Left hindlimb (tissue), 1 donor: ENCODE results near the gene CLTB.
"Not testable (repeated sequence)": the region's sequence is repeated elsewhere in the genome, so short reads cannot be mapped to it uniquely, and the experiment has no call there.

ENCODE experiments used
- DNase-seq: peaks from one replicate; pipeline ENCODE4 v3.0.0-alpha.2; 2018

The CLTB gene

DNA sequence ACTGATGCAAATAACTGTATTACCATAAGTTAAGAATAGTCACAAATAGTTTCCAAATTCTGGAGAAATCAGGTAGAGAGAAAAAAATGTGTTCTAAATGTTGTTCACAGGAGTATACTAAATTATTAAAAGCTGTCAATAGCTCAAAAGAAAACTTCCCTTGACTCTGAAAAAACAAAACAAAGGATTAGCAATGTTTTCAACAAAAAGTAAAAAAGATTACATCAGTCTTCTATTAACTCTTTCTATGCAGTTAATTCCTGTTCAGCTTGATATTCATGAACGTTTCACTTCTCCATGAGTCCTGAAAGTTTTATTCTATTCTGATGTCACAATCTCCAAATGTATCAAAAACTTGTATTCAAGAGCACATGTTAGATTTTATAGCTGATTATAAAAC lies 9.5 kb upstream of the CLTB start:
- DNase-seq, result no peak

DNA sequence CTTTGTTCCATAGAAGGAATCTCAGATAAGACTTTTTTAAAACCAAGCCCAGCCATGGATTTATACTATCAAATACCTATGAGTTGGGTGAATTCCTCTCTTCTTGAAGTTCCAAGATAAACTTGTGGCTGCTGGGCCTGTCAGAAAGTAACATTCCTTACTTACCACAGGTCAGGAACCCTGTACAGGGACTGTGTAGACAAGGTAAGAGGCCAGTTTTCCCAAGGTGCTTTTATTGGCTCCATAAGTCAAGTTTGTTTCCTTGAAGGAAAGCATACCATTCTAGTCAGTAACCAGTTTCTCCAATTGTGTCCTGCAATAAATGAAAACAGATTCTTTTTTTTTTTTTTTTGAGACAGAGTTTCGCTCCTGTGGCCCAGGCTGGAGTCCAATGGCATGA lies 8.8 kb upstream of the CLTB start:
- DNase-seq, result no peak

- DNase-seq, result no peak
These were observed 7.8 kb upstream of the CLTB start for GRCh38 chr5:176424181-176424580.

DNA sequence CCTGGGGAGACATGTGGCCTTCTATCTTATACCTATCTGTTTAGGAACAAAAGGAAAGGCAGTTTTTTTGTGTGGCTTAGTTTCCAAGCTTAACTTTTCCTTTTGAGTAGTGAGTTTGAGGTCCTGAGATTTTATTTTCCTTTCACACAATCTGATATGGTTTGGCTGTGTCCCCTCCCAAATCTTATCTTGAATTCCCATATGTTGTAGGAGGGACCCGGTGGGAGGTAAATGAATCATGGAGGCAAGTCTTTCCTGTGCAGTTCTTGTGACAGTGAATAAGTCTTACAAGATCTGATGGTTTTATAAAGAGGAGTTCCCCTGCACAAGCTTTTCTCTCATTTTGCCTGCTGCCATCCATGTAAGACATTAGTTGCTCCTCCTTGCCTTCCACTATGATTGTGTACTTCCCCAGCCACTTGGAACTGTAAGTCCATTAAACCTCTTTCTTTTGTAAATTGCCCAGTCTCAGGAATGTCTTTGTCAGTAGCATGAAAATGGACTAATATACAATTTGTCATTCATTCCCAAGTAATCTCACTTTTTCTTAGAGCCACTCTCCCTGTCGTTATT lies 4.7 kb upstream of the CLTB start:
- no peak for DNase-seq

- no peak for DNase-seq
These were observed 3.7 kb upstream of the CLTB start for GRCh38 chr5:176420086-176420485.

- no peak for DNase-seq
These were observed 1.9 kb upstream of the CLTB start for GRCh38 chr5:176418251-176418650.

- no peak for DNase-seq
These were observed 626 bp upstream of the CLTB start for GRCh38 chr5:176416965-176417364.

- DNase-seq, result no peak
These were observed 943 bp downstream of the CLTB start for GRCh38 chr5:176415240-176415951.

DNA sequence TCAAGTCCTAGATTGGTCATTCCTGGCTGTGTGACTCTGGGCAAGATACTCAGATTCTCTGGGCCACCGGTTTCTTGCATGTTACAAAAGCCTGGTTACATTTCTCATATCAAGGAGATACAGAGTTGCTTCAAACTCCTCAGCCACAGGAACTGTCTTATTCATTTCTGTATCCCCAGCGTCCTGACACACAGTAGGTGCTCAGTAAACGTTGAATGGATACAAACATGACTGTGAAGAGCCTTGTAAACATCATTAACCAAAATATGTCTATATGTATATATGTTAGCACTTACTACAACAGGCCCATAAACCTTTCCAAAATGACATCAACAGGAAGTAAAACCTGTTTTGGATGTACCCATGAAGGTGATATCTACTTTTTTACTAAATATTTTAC lies 1.6 kb downstream of the CLTB start:
- DNase-seq, result no peak

DNA sequence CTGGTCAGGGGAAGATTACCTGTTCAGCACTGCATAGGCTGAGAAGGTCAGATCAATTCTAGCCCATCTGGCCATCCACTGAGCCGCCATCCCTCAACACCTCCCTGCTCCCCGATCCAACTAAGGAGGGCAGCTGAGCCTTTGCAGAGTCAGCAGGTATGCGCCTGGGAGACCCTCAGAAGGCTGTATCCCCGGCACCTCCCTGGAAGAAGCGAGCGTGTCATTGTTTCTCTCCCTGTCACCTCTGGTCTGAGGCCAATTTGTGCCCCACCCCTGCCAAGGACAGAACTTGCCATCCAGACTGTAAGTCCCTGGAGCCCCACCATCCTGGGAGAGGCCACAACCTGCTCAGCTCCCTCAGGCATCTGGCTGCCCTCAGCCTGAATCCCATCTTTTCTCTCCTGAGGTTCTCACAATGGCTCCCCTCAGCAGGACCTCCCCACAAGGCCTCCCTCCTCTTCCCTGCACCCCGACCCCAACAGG lies 2.6 kb downstream of the CLTB start:
- no peak for DNase-seq

DNA sequence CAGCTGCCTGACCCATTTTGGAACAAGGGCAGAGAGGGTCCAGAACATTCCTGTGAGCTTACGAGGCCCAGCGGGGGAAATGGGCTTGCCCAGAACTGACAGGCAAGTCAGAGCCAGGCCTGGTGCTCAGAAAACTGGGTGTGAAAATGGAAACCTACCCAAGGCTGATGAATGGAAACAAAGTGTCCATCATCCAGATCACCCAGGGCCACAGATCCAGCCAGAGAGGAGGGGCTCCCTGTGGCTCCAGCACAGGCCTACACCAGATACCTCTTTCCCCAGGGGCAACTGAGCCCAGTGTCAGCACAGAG lies 3.1 kb downstream of the CLTB start:
- no peak for DNase-seq

GRCh38 chr5:176412517-176413254 lies 3.7 kb downstream of the CLTB start:
- no peak for DNase-seq

GRCh38 chr5:176410486-176411180 lies 5.7 kb downstream of the CLTB start:
- DNase-seq, result no peak

GRCh38 chr5:176409765-176410164 lies 6.6 kb downstream of the CLTB start:
- DNase-seq, result no peak

GRCh38 chr5:176408590-176408989 lies 7.7 kb downstream of the CLTB start:
- DNase-seq, result no peak

GRCh38 chr5:176408252-176408573 lies 8.1 kb downstream of the CLTB start:
- not testable (repeated sequence) for DNase-seq

GRCh38 chr5:176407456-176408251 lies 8.7 kb downstream of the CLTB start:
- DNase-seq, result no peak

DNA sequence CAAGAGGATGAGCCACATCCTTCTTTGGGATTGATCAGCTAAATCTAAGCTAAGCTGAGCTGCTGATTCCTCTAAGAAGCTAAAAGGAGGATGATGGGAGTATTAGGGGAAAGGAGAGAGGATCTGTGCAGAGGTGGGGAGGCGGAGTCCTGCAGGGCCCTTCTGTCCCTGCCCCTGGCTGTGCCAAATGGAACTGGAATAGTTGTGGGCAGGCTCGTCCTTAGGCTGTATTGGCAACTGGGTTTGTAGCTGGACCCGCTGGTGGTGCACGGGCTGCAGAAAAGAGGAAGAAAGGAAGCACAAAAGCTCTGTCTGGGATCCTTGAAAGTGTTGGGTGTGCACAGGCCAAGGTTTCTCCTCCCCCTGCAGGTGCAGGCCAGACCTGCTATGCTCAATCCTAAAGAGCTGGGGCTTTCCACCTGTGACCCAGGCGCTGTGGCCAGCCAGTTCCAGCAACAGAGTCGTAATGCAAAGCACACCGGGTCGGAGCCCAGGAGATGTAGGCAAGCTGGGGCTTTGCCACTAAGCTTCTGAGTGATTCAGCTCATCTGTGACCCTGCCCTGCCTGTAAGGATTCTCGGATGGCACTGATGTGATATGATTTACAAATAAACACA lies 9.8 kb downstream of the CLTB start:
- no peak for DNase-seq

- no peak for DNase-seq
These were observed 10.5 kb downstream of the CLTB start for GRCh38 chr5:176405656-176406435.

GRCh38 chr5:176401281-176402205 lies 14.8 kb downstream of the CLTB start:
- DNase-seq, result no peak
